ENCODE data around the gene SECTM1. TPM values are rescaled to one million over a fixed set of nuclear protein-coding genes. Genes with fewer than 3 reads are reported as not detected.

Gene SECTM1
- total RNA-seq, 1 donor from 2014 or later, result 0.27 TPM

DNA sequence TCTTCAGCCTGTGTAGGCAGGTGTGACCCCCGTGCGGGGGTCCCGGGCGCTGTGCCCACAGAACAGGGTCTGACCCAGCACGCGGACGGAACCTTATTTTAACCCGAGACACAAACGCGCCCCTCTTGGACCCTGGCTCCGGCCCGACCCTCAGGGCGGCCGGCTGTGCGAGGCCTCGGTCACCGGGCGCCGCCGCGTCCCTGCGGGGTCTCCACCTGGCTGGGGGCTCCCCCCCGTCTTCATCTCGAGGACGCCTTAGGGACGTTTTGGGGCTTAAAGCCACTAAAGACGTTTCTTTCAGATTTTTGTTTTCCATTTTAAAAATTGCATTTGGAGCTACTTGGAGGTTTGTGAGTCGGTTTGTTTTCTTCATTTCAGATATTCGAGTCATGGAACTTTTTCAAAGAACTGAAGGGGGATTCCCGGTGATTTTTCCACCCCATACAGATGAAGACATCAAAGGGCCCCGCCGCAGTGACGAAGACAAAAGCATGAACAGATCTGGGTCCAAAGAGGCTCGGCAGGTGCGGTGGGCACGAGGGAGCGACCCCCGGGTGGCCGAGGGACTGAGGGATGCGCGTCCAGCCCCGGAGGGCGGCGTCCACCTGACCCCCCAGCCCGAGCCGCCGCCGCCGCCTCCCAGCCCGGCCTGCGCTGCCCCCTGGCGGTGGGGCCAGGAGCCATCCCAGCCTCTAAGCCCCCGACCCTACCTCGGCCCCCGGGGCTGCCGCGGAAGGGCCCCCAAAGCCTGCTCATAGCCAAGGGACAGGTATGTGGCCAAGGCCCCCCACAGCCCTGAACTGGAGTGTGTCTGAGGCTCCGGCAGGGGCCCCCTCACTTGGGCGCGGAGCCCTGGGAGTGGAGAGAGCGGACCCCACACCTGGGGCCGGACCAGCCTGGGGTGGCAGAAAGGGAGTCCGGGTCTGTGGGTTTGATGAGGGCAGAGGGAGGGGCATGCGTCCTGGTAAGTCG lies 12.3 kb downstream of the SECTM1 start:
- H3K4me1 ChIP-seq (ENCODE audit: insufficient read depth, low read length), result no peaks in the 10 kb centered on the region
- Mint-ChIP-seq H3K36me3 (ENCODE audit: low read depth, unreplicated experiment) (no peaks in the 10 kb centered on the region), H3K9me3 (ENCODE audit: unreplicated experiment) (no peaks in the 10 kb centered on the region), H3K4me1 (ENCODE audit: low read depth, unreplicated experiment) (peaks cover 4% of the 10 kb centered on the region), H3K27me3 (ENCODE audit: low read depth, unreplicated experiment) (peaks cover 23% of the 10 kb centered on the region), H3K4me3 (ENCODE audit: unreplicated experiment) (no peak overlapping the region), H3K27ac (ENCODE audit: unreplicated experiment) (no peak overlapping the region)
- peaks cover 10% of the 10 kb centered on the region for H3K9me3 ChIP-seq (ENCODE audit: insufficient read depth, low read depth, low read length)
- no peak overlapping the region for H3K9ac ChIP-seq (ENCODE audit: low read length)
- no peaks in the 10 kb centered on the region for H3K79me2 ChIP-seq (ENCODE audit: insufficient read depth, low read length)
- H3K4me2 ChIP-seq (ENCODE audit: low read length), result peak overlapping the region; percentile 38
- FAIRE-seq (no peak), DNase-seq (ENCODE audit: low read depth) (no peak)
- peaks cover 11% of the 10 kb centered on the region for H3K27me3 ChIP-seq (ENCODE audit: insufficient read depth, low read length)
- no peak for TF ChIP-seq EZH2 (IDR thresholded peaks at IDR 0.05; ENCODE audit: insufficient read depth, low read length)
- TF ChIP-seq, protein P1, sequence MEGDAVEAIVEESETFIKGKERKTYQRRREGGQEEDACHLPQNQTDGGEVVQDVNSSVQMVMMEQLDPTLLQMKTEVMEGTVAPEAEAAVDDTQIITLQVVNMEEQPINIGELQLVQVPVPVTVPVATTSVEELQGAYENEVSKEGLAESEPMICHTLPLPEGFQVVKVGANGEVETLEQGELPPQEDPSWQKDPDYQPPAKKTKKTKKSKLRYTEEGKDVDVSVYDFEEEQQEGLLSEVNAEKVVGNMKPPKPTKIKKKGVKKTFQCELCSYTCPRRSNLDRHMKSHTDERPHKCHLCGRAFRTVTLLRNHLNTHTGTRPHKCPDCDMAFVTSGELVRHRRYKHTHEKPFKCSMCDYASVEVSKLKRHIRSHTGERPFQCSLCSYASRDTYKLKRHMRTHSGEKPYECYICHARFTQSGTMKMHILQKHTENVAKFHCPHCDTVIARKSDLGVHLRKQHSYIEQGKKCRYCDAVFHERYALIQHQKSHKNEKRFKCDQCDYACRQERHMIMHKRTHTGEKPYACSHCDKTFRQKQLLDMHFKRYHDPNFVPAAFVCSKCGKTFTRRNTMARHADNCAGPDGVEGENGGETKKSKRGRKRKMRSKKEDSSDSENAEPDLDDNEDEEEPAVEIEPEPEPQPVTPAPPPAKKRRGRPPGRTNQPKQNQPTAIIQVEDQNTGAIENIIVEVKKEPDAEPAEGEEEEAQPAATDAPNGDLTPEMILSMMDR (IDR thresholded peaks at IDR 0.05; ENCODE audit: insufficient read depth, low read depth, low read length), result no peak
- no peak overlapping the region for H2AFZ ChIP-seq (ENCODE audit: low read depth, low read length)
- H3K4me3 ChIP-seq (ENCODE audit: insufficient read depth, low read depth, low read length), result no peak overlapping the region
- H3K36me3 ChIP-seq (ENCODE audit: insufficient read depth, low read length), result no peaks in the 10 kb centered on the region
- H3K27ac ChIP-seq (ENCODE audit: low read depth, low read length), result no peak overlapping the region
- H4K20me1 ChIP-seq (ENCODE audit: insufficient read depth, low read length), result no peaks in the 10 kb centered on the region

DNA sequence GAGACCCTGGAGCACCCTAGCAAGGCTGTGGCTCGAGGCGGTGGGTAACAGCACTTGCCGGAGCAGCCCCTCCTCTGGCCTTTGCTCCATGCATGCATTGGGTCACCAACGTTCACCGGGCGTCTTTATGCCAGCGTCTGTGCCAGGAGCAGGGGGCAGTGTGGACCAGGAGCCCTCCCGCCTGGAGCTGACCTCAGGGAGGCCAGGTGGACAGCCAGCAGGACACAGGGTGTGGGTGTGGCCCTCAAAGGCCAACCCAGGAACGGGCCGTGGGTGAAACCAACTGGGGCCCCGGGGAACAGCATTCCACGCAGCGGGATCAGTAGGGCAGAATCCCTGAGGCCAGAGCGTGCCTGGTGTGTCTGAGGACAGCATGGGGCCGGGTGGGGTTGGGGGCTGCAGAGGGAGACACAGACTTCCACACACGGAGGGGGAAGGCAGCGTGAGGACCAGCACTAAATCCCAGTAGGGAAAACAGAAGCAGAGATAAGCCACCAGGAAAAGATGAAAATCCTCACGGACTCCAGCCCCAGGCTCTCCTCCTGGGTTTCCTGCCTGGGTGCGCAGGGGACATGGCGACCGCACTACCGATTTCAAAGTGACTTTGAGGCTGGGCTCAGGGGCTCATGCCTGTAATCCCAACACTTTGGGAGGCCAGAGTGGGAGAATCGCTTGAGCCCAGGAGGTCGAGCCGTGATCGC lies 13.3 kb downstream of the SECTM1 start:
- Histone ChIP-seq H3K4me1 (ENCODE audit: insufficient read depth, low read length) (no peaks in the 10 kb centered on the region), H3K27me3 (ENCODE audit: insufficient read depth, low read length) (peaks cover 15% of the 10 kb centered on the region), H3K4me2 (ENCODE audit: low read length) (no peak overlapping the region), H3K4me3 (ENCODE audit: insufficient read depth, low read depth, low read length) (no peak overlapping the region), H3K27ac (ENCODE audit: low read depth, low read length) (no peak overlapping the region), H4K20me1 (ENCODE audit: insufficient read depth, low read length) (no peaks in the 10 kb centered on the region), H2AFZ (ENCODE audit: low read depth, low read length) (no peak overlapping the region), H3K36me3 (ENCODE audit: insufficient read depth, low read length) (no peaks in the 10 kb centered on the region), H3K9me3 (ENCODE audit: insufficient read depth, low read depth, low read length) (peaks cover 10% of the 10 kb centered on the region), H3K79me2 (ENCODE audit: insufficient read depth, low read length) (no peaks in the 10 kb centered on the region), H3K9ac (ENCODE audit: low read length) (no peak overlapping the region)
- H3K27ac Mint-ChIP-seq (ENCODE audit: unreplicated experiment), result no peak overlapping the region
- peaks cover 23% of the 10 kb centered on the region for H3K27me3 Mint-ChIP-seq (ENCODE audit: low read depth, unreplicated experiment)
- peaks cover 4% of the 10 kb centered on the region for H3K4me1 Mint-ChIP-seq (ENCODE audit: low read depth, unreplicated experiment)
- no peaks in the 10 kb centered on the region for H3K36me3 Mint-ChIP-seq (ENCODE audit: low read depth, unreplicated experiment)
- no peaks in the 10 kb centered on the region for H3K9me3 Mint-ChIP-seq (ENCODE audit: unreplicated experiment)
- H3K4me3 Mint-ChIP-seq (ENCODE audit: unreplicated experiment), result no peak overlapping the region
- no peak for FAIRE-seq
- TF ChIP-seq, protein P1 (IDR thresholded peaks at IDR 0.05; ENCODE audit: insufficient read depth, low read depth, low read length), result no peak
- TF ChIP-seq EZH2 (IDR thresholded peaks at IDR 0.05; ENCODE audit: insufficient read depth, low read length), result no peak
- no peak for DNase-seq (ENCODE audit: low read depth)
